Measurements from ENCODE around the gene GPR17.
A peak's percentile ranks its signal among the peaks of the same experiment; 100 is the strongest.

GPR17 gene

DNA sequence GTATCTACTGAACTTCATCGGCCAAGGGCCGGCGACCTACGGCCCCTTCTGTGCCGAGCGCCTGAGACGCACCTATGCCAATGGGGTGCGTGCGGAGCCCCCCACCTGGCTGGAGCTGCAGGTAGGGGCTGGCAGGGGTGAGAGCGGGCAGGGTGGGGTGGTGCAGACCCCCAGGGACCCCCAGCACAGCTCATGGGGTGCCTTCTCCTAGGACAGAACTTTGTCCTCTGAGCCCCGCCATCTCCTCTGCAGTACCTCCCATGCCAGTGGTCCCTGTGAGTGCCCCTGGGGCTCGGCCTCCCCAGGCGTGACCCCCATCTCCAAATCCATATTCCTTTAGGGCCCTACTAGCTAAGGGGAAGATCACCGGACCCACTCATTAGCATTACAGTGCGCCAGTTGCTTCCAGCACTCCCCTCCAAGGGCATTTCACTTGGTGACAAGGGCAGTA is 23.9 kb upstream of the GPR17 start:
- TF ChIP-seq BACH2 (CRISPR knock-in tag; IDR thresholded peaks at IDR 0.05; ENCODE audit: borderline replicate concordance) = no peak
- no peak for ATAC-seq

DNA sequence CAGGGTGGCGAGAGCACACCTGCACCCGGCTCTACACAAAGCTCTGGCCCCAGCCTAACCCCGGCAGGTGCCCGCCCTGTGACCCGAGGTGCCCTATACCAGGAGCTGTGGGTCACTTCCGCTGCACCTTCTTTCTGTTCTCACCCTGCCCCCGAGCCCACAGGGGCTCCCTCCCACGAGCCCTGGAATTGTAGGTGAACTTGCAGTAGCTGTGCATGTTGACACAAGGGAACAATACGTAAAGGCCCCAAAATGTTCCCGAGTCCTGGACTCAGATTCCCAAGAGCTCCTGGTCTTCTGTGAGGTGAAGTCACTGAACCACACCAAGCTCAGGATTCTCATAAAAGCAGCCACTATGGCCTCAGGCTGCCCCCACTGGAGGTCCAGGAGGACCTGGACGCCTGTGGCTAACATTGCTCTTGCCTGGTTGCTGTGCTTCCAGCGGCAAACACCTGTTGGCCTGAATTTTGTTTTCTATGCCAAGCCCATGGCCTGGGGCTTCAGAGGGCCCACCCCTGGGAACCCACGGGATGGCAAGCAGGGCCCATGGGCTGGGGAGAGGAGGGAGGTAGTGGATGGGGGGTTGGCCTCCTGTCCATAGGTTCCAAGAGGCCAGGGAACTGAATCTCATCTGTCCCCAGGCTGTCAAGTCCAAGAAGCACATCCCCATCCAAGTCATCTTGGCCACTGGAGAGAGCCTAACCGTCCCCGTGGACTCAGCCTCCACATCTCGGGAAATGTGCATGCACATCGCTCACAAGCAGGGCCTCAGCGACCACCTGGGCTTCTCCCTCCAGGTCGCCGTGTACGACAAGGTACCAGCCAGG is 23.2 kb upstream of the GPR17 start:
- ATAC-seq = no peak
- TF ChIP-seq PPARA (CRISPR knock-in tag; IDR thresholded peaks at IDR 0.05; ENCODE audit: borderline replicate concordance) (no peak), ZC3H10 (CRISPR knock-in tag; IDR thresholded peaks at IDR 0.05) (no peak), ZFP3 (CRISPR knock-in tag; IDR thresholded peaks at IDR 0.05) (no peak), ZNF8 (CRISPR knock-in tag; IDR thresholded peaks at IDR 0.05) (no peak), BACH2 (CRISPR knock-in tag; IDR thresholded peaks at IDR 0.05; ENCODE audit: borderline replicate concordance) (no peak), TOX (CRISPR knock-in tag; IDR thresholded peaks at IDR 0.05; ENCODE audit: borderline replicate concordance) (no peak), ZNF70 (CRISPR knock-in tag; IDR thresholded peaks at IDR 0.05) (no peak), TCF4 (CRISPR knock-in tag; IDR thresholded peaks at IDR 0.05; ENCODE audit: borderline replicate concordance) (no peak), GLIS3 (CRISPR knock-in tag; IDR thresholded peaks at IDR 0.05) (no peak), ESRRG (CRISPR knock-in tag; IDR thresholded peaks at IDR 0.05) (no peak), ARNTL (CRISPR knock-in tag; IDR thresholded peaks at IDR 0.05; ENCODE audit: borderline replicate concordance, low read depth) (no peak), ISL1 (CRISPR knock-in tag; IDR thresholded peaks at IDR 0.05) (no peak)
- TF ChIP-seq, protein P1, sequence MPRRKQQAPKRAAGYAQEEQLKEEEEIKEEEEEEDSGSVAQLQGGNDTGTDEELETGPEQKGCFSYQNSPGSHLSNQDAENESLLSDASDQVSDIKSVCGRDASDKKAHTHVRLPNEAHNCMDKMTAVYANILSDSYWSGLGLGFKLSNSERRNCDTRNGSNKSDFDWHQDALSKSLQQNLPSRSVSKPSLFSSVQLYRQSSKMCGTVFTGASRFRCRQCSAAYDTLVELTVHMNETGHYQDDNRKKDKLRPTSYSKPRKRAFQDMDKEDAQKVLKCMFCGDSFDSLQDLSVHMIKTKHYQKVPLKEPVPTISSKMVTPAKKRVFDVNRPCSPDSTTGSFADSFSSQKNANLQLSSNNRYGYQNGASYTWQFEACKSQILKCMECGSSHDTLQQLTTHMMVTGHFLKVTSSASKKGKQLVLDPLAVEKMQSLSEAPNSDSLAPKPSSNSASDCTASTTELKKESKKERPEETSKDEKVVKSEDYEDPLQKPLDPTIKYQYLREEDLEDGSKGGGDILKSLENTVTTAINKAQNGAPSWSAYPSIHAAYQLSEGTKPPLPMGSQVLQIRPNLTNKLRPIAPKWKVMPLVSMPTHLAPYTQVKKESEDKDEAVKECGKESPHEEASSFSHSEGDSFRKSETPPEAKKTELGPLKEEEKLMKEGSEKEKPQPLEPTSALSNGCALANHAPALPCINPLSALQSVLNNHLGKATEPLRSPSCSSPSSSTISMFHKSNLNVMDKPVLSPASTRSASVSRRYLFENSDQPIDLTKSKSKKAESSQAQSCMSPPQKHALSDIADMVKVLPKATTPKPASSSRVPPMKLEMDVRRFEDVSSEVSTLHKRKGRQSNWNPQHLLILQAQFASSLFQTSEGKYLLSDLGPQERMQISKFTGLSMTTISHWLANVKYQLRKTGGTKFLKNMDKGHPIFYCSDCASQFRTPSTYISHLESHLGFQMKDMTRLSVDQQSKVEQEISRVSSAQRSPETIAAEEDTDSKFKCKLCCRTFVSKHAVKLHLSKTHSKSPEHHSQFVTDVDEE (CRISPR knock-in tag; IDR thresholded peaks at IDR 0.05) = no peak
- TF ChIP-seq, protein P2, sequence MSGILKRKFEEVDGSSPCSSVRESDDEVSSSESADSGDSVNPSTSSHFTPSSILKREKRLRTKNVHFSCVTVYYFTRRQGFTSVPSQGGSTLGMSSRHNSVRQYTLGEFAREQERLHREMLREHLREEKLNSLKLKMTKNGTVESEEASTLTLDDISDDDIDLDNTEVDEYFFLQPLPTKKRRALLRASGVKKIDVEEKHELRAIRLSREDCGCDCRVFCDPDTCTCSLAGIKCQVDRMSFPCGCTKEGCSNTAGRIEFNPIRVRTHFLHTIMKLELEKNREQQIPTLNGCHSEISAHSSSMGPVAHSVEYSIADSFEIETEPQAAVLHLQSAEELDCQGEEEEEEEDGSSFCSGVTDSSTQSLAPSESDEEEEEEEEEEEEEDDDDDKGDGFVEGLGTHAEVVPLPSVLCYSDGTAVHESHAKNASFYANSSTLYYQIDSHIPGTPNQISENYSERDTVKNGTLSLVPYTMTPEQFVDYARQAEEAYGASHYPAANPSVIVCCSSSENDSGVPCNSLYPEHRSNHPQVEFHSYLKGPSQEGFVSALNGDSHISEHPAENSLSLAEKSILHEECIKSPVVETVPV (CRISPR knock-in tag; IDR thresholded peaks at IDR 0.05) = no peak
- TF ChIP-seq, protein P3, sequence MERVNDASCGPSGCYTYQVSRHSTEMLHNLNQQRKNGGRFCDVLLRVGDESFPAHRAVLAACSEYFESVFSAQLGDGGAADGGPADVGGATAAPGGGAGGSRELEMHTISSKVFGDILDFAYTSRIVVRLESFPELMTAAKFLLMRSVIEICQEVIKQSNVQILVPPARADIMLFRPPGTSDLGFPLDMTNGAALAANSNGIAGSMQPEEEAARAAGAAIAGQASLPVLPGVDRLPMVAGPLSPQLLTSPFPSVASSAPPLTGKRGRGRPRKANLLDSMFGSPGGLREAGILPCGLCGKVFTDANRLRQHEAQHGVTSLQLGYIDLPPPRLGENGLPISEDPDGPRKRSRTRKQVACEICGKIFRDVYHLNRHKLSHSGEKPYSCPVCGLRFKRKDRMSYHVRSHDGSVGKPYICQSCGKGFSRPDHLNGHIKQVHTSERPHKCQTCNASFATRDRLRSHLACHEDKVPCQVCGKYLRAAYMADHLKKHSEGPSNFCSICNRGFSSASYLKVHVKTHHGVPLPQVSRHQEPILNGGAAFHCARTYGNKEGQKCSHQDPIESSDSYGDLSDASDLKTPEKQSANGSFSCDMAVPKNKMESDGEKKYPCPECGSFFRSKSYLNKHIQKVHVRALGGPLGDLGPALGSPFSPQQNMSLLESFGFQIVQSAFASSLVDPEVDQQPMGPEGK (CRISPR knock-in tag; IDR thresholded peaks at IDR 0.05; ENCODE audit: borderline replicate concordance) = no peak

DNA sequence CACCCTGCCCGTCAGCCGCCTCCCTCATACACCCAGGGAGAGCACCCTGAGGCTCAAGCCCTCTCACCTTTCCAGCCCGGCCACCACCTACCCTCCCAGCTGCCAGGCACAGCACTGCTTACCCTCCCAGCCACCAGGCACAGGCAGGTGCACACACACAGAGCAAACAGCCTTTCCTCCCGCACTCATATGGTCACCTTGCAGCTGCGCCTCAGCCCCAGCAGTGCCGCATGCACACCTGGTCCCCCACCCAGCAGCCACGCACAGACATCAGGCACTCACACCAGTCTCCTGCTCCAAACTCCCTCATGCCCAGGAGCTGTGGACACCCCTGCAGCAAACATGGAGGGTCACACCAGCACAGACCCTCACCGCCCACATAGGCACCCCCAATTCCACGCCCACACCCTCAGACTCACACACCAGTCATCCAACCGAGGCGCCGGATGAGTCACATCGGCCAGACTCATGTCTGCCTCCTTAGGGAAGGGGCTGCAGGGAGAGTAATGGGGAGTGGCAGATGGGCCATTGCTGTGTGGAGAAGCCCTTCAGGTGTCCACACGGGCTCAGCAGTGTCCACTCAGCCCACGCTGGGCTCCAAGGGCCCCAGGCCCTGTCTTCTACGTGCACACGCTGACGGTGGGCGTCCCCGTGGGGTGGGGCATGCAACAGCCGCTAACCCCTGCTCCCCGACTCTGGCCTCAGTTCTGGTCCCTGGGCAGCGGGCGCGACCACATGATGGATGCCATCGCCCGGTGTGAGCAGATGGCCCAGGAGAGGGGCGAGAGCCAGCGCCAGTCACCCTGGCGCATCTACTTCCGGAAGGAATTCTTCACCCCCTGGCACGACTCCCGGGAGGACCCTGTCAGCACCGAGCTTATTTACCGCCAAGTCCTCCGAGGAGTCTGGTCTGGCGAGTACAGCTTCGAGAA is 22.3 kb upstream of the GPR17 start:
- peak; percentile 70 for ATAC-seq
- no peak for TF ChIP-seq CSDC2 (CRISPR knock-in tag; IDR thresholded peaks at IDR 0.05)
- TF ChIP-seq ARNTL (CRISPR knock-in tag; IDR thresholded peaks at IDR 0.05; ENCODE audit: borderline replicate concordance, low read depth) = no peak
- TF ChIP-seq ZNF8 (CRISPR knock-in tag; IDR thresholded peaks at IDR 0.05) = no peak
- TF ChIP-seq BACH2 (CRISPR knock-in tag; IDR thresholded peaks at IDR 0.05; ENCODE audit: borderline replicate concordance) = no peak
- TF ChIP-seq, protein P3 (CRISPR knock-in tag; IDR thresholded peaks at IDR 0.05; ENCODE audit: borderline replicate concordance) = no peak
- no peak for TF ChIP-seq OSR1 (CRISPR knock-in tag; IDR thresholded peaks at IDR 0.05)
- no peak for TF ChIP-seq TOX (CRISPR knock-in tag; IDR thresholded peaks at IDR 0.05; ENCODE audit: borderline replicate concordance)
- no peak for TF ChIP-seq RARB (CRISPR knock-in tag; IDR thresholded peaks at IDR 0.05)

All from SK-N-SH treated with all-trans-retinoic acid at 6 μM for 48 hours (cell line).